HG02571 (cell line): Measurements from ENCODE around the gene IFT122.

Experiments
- ATAC-seq: cut with Tn5 transposase; IDR thresholded peaks from one replicate; pipeline ENCODE4 v1.9.1; 2021; ENCODE audit warnings: mild to moderate bottlenecking, moderate library complexity; ENCODE audit not compliant: unreplicated experiment

The IFT122 gene

DNA sequence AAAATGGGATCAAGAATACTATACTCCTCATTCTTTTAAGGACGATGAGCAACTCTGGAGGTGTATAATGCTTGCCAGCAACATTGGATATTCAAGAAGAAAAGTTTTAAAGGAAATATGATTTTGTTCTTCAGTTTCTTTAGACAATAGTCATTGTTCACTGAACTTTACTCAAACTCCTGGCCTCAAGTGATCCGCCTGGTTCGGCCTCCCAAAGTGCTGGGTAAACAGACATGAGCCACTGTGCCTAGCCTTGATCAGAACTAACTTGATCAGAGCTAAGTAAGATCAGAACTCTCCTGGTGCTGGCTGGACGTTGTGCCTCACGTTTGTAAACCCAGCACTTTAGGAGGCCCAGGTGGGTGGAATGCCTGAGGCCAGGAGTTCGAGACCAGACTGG lies 24.2 kb upstream of the IFT122 start:
- ATAC-seq, result no peak

GRCh38 chr3:129416415-129416814 lies 23.6 kb upstream of the IFT122 start:
- no peak for ATAC-seq

DNA sequence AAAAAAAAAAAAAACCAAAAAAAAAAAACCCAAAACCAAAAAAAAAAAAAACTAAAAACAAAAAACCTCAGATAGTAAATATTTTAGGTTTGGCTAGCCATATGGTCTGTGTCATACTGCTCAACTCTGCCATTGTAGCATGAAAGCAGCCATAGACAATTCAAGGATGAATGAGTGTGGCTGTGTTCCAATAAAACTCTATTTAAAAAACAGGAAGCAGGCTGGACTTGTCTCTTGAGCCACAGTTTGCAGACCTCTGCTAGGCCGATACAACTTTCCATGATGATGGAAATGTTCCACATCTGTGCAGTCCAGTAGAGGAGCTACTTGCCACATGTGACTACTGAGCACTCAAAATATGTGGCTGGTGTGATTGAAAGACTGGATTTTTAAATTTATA lies 22.7 kb upstream of the IFT122 start:
- ATAC-seq, result no peak

DNA sequence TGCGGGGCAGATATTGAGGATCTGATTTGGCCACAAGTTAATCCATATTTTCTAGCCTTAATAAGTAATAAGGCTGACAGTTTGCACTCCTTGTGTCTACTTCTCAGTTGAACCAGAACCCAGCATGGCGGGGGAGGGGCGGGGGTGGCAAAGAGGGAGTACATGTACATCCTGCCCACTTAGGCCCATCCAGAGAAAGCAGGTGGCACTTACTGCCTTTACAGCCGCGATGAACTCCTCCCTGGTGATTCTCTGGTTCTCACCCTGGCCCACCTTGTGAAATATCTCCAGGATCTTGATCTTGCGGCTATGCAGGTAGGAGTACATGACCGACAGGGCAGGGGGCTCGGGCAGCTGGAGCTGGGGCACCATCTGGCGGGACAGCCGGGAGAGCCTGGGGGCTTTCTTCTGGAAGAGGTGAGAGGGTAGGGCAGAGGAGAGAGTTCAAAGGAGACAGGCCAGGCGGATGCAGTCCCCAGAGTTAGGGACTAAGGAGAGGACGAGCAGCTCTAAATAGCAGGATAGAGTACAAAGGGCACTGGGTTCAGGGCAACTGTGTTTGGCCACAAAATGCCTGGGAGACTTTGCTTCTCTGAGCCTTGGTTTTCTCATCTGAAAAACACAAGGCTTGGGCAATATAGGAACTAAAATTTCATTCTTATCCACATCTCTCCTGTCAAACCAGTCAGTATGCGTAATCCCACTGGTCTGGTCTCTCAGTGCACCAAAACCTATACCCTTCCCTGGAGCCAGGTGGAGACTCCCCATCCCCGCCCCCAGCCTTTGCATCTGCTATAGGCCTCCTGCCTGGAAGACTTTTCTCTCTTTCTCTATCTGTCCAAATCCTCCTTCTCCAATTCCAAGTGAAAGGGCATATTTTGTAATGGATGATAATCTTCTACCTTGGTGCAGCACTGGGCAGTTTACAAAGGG lies 21.7 kb upstream of the IFT122 start:
- ATAC-seq, result no peak

DNA sequence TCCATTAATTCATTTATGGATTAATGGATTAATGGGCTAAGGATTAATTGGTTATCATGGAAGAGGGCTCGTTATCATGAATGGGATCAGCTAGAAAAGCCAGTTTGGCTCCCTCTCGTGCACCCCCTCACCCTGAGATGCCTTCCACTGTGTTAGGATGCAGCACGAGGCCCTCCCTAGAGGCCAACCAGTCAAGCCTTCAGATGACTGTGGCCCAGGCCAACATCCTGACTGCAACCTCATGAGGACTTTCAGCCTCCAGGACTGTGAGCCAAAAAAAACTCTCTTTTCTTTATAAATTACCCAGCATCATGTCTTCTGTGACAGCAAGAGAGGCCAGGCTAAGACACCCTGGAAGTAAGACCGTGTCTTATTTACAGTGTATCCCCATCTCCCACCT lies 20.5 kb upstream of the IFT122 start:
- ATAC-seq, result no peak

GRCh38 chr3:129421236-129421883 lies 18.7 kb upstream of the IFT122 start:
- ATAC-seq, result no peak

- ATAC-seq, result no peak
Measured at GRCh38 chr3:129421988-129422745, 17.9 kb upstream of the IFT122 start.

GRCh38 chr3:129422897-129423296 lies 17.1 kb upstream of the IFT122 start:
- ATAC-seq, result no peak

- ATAC-seq, result peak; percentile 69
Measured at GRCh38 chr3:129424185-129424841, 15.7 kb upstream of the IFT122 start.

DNA sequence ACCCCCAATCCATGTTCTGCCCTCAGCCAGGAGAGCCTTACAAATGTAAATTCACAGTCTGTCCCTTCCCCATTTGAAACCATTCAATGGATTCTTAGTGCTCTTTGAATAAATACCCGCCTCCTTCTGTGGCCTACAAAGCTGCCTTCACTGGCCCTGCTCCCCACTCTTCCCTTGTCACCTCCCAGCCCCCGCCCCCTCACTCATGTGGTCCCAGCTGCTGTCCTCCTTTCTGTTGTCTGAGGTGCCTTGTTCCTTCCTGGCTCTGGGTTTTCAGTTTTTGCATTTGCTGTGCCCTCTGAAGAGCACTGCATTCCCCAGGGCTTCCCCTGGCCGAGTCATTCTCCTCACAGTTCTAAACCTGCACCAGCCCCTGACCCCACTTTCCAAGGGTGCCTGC lies 14.8 kb upstream of the IFT122 start:
- no peak for ATAC-seq

DNA sequence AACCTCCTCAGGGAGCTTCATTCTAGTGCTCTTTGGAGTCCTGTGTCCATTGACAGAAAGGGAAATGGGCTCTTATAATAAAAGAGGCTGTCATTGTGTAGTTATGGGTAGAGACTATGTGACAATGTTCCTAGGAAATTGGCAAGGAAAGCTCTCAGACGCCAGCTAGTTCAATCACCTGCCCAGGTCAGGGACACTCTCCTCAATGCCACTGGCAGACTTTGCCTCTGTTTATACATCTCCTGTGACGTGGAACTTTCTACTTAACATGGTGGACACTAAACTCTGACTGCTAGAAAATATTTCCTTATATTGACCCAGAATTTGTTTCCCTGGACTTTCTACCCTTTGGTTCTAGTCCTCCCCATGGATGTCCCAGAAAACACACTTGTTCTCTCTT lies 14.4 kb upstream of the IFT122 start:
- no peak for ATAC-seq

- ATAC-seq, result no peak
Measured at GRCh38 chr3:129428007-129428375, 12.0 kb upstream of the IFT122 start.

DNA sequence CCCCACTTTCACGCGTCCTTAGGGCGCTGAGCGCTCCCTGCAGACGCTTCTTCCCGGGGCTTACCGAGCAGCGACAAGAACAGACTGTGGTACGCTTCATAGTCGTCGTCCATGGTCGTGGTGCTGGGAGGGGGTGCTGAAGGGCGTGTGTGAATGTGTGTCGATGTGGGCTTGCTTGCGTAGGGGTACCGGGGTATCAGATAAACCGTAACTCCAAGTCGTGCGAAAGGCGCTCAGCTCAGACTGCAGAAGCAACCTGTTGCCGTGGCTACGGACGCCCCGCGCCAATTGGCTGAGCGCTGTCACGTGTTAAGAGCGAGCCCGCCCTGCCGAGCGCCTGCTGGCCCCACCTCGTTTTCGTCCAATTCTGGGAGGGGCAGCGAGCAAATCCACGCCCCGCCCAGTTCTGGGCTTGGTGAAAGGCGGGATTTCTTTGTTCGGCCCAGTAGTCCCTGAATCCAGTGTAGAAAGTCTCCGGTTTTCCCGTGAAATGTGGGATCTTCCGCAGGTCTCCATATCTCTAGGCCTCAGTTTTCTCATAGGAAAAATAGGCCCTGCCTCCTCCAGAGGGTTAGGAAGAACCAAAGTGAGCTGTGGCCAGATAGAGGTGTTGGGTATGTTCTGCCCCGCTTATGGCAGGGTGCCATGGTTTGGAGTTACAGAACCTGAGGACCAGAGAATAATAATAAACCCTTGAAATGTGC lies 11.5 kb upstream of the IFT122 start, which contains the start of gene EFCAB12:
TSS of gene EFCAB12 (minus strand) at position 261 of the 704 bp plus-strand sequence. CDS start at position 113, 148 bp downstream.
- peak; percentile 88 for ATAC-seq

- no peak for ATAC-seq
Measured at GRCh38 chr3:129429080-129429451, 11.0 kb upstream of the IFT122 start.

DNA sequence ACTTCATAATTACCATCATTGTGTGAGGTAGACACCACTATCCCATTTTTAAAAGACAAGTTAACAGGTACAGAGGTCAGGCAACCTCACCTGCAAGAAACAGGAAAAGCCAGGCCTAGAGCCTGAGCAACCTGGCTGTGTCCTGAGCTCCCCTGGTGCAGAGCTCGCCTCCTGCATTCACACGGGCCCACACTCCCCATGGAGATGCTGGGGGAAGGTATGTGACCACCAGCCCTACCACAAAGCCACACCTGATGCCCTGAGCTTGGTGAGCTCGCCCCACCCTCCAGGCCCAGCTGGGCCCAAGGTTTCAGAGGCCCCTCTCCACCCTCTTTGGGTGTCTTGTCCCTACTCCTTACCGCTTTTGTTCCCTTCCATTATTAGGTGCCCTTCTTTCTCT lies 10.4 kb upstream of the IFT122 start:
- no peak for ATAC-seq

GRCh38 chr3:129432036-129432435 lies 8.0 kb upstream of the IFT122 start:
- ATAC-seq, result no peak

GRCh38 chr3:129432671-129433070 lies 7.4 kb upstream of the IFT122 start:
- no peak for ATAC-seq

- ATAC-seq, result no peak
Measured at GRCh38 chr3:129433565-129433964, 6.5 kb upstream of the IFT122 start.

DNA sequence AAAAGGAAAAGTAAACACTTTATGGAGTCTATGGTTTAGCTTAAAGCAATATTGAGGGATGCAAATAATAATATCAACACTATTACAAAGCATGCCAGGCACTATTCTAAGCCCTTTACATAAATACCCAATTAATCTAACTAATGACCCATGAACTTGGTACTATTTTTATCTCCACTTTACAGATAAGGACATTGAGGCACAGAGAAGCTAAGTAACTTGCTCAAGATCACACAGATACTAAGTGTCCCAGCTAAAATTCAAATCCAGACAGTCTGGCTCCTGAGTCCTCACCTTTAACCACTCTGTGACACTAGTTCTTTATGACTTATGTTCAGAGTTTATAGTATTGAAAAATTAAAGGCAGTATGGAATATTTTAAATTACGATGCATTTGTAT lies 5.9 kb upstream of the IFT122 start:
- ATAC-seq, result no peak

DNA sequence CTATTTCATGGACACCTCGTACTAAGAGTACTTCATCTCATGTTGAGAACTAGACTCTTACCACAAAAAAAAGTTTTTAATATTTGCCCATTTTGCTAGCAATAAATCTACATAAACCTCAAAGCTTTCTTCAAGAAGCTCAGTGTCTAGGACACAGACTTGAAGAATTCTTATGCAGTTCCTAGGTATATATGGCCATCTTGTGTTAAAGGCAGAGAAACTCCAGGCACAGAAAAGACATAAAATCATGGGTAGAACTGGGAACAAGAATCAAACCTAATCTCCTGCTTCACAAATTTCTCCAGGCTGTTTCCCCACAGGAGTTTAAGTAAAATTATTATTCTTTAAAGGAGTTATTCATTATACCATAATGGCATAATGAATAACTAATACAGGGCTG lies 4.7 kb upstream of the IFT122 start:
- no peak for ATAC-seq
